Tibial nerve (tissue), 4 donors: ENCODE measurements around the gene MYOG. TPM values are rescaled to one million over a fixed set of nuclear protein-coding genes. Genes with fewer than 3 reads are reported as not detected.

ENCODE experiments used
- DNase-seq, 2 donors: peaks; one replicate each; pipeline ENCODE4 v3.0.0-alpha.2; 2019; ENCODE audit warnings: low spot score in 2 of 2
- H3K27ac ChIP-seq, 4 donors: fragments of 200-600 bp; sonication (generic) in 3 of 4; one replicate each; pipeline ENCODE4 v1.5.1; 2017 to 2019; ENCODE audit warnings: mild to moderate bottlenecking in 1 of 4
- H3K27me3 ChIP-seq, 2 donors: fragments of 200-600 bp; sonication (generic) in 1 of 2; one replicate each; pipeline versions ENCODE4 v1.5.1 to v1.6.0; 2017 to 2019
- H3K36me3 ChIP-seq, 3 donors: fragments of 200-600 bp; sonication (generic); one replicate each; pipeline ENCODE4 v1.5.1; 2018 to 2019
- H3K4me1 ChIP-seq, 4 donors: fragments of 200-600 bp; sonication (generic) in 3 of 4; one replicate each; pipeline ENCODE4 v1.5.1; 2017 to 2019
- H3K4me3 ChIP-seq, 4 donors: fragments of 200-600 bp; sonication (generic) in 3 of 4; one replicate each; pipeline ENCODE4 v1.5.1; 2017 to 2019; ENCODE audit warnings: mild to moderate bottlenecking in 1 of 4, moderate library complexity in 1 of 4
- H3K9me3 ChIP-seq, 4 donors: fragments of 200-600 bp; sonication (generic) in 3 of 4; one replicate each; pipeline ENCODE4 v1.5.1; 2017 to 2019
- EP300 ChIP-seq, 2 donors: sonication (generic); formaldehyde crosslinking; IDR thresholded peaks; one replicate each; pipeline ENCODE4 v1.6.1; 2017; ENCODE audit warnings: antibody characterized with exemption in 2 of 2, mild to moderate bottlenecking in 1 of 2
- POLR2A ChIP-seq, 2 donors: fragments of 450-650 bp; IDR thresholded peaks; one replicate each; pipeline ENCODE4 v1.6.1; 2017; ENCODE audit warnings: antibody characterized with exemption in 2 of 2, mild to moderate bottlenecking in 2 of 2, moderate library complexity in 2 of 2
- WGBS, 2 donors: methylation state at CpG; one replicate each; pipeline ENCODE4 v1.1.5; 2018; 5-methylcytosine and 5-hydroxymethylcytosine counted together
- total RNA-seq, 4 donors: library from RNA; depleted of rRNA; stranded (reverse); fragments of >200 nt; gene quantifications; one replicate each; pipeline ENCODE4 v1.1.0, GENCODE V29; 2016
- TF ChIP-seq, protein P1 (sequence below), 5 experiments: fragments of 200-600 bp in 3 of 5; fragments of 450-650 bp in 2 of 5; sonication (generic) in 3 of 5; IDR thresholded peaks; one replicate each; pipeline ENCODE4 v1.5.1; 2016 to 2019; ENCODE audit warnings: antibody characterized with exemption in 5 of 5, mild to moderate bottlenecking in 3 of 5, moderate library complexity in 2 of 5

MYOG gene
- total RNA-seq, 4 donors from 2014 or later: not detected

DNA sequence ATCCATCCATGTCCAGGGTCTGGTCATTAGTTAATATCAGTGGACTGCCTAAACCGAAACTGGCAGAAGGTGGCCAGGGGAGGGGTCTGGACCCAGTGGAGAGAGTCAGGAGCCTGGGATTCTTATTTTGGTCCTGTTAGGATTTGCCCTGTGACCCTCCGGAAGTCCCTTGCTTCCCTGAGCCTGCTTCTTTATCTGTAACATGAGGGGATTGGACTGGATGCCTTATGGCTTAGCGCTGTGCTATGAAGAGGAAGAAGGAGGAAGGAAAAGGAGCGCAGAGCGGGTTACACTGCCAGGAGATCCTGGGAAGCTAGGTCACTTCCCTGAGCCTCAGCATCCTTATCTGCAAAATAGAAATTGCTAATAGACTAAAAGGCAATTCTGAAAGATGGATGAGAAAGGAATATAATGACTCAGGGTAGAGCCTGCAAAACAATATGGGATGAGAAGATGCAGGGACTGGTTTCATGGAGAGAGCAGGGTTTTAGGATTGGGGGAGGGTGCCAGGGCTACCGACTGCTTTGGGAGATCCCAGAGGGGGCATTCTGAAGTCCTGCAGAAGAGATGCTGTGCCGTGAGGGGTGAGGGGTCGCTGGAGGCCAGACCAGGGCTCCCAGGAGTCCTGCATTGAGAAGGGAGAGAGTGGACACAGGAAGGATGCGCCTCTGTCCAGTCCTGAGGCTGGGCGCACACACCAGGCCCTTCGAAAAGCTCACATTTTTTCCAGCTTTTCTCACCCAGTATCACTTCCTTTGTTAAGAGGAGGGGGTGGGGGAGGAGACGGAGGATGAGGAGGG, 41.3 kb upstream of the MYOG start:
- 27 to 29% methylated on average over 11 to 12 of the region's 12 CpGs for whole genome bisulfite sequencing, 2 donors
- Histone ChIP-seq H3K4me3 (peak overlapping the region in 3 of 4 donors; percentile 28 to 46 (median 30)), H3K36me3 (no peaks in the 10 kb centered on the region), H3K9me3 (no peaks in the 10 kb centered on the region), H3K4me1 (peaks cover 0 to 46% (median 13%) of the 10 kb centered on the region in 4 donors), H3K27ac (no peak overlapping the region), H3K27me3 (peaks cover 0 to 33% of the 10 kb centered on the region in 2 donors)
- TF ChIP-seq, protein P1, sequence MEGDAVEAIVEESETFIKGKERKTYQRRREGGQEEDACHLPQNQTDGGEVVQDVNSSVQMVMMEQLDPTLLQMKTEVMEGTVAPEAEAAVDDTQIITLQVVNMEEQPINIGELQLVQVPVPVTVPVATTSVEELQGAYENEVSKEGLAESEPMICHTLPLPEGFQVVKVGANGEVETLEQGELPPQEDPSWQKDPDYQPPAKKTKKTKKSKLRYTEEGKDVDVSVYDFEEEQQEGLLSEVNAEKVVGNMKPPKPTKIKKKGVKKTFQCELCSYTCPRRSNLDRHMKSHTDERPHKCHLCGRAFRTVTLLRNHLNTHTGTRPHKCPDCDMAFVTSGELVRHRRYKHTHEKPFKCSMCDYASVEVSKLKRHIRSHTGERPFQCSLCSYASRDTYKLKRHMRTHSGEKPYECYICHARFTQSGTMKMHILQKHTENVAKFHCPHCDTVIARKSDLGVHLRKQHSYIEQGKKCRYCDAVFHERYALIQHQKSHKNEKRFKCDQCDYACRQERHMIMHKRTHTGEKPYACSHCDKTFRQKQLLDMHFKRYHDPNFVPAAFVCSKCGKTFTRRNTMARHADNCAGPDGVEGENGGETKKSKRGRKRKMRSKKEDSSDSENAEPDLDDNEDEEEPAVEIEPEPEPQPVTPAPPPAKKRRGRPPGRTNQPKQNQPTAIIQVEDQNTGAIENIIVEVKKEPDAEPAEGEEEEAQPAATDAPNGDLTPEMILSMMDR (IDR thresholded peaks at IDR 0.05): no peak
- TF ChIP-seq POLR2A (IDR thresholded peaks at IDR 0.05) (no peak), EP300 (IDR thresholded peaks at IDR 0.05) (no peak)
- no peak for DNase-seq

DNA sequence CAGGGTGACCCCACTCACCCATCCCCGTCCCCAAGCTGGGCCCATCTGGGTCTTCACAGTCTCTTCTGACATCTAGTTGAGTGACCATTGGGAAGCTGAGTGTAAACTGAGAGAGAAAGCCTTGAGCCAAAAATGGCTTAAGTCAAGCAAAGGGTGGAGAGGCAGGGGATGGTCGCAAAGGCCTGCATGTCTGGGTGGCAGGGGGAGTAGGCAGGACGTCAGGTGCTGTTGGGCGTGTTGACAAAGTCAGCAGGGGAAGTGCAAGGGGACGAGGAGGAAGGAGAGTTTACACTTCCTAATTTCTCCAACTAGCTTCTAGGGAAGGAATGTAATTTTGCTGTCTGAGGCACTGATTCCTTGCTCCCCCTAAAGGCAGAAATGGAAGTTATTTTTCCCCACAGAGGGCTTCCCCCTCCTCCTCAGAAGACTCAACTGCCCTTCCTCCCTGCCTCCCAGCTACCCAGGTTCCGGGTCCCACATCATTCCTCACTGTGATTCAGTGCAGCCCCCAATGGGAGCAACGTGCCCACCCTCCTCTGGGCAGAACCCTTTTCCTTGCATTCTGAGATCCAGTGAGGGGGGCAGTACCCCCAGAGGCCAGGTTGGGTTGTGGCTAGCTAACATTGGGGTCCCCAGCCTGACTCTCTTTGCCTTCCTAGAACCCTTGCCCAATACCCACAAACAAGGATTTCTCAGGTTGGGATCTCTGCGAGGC, 40.5 kb upstream of the MYOG start:
- Histone ChIP-seq H3K4me1 (peaks cover 0 to 46% (median 13%) of the 10 kb centered on the region in 4 donors), H3K4me3 (no peak overlapping the region), H3K36me3 (no peaks in the 10 kb centered on the region), H3K27ac (no peak overlapping the region), H3K9me3 (no peaks in the 10 kb centered on the region), H3K27me3 (peaks cover 0 to 38% of the 10 kb centered on the region in 2 donors)
- WGBS, 2 donors: 38 to 42% methylated on average over 8 of the region's 8 CpGs
- DNase-seq: no peak
- TF ChIP-seq, protein P1 (IDR thresholded peaks at IDR 0.05): peak in 3 of 5 experiments; percentile 33 to 42 (median 39)
- no peak for TF ChIP-seq EP300 (IDR thresholded peaks at IDR 0.05)

DNA sequence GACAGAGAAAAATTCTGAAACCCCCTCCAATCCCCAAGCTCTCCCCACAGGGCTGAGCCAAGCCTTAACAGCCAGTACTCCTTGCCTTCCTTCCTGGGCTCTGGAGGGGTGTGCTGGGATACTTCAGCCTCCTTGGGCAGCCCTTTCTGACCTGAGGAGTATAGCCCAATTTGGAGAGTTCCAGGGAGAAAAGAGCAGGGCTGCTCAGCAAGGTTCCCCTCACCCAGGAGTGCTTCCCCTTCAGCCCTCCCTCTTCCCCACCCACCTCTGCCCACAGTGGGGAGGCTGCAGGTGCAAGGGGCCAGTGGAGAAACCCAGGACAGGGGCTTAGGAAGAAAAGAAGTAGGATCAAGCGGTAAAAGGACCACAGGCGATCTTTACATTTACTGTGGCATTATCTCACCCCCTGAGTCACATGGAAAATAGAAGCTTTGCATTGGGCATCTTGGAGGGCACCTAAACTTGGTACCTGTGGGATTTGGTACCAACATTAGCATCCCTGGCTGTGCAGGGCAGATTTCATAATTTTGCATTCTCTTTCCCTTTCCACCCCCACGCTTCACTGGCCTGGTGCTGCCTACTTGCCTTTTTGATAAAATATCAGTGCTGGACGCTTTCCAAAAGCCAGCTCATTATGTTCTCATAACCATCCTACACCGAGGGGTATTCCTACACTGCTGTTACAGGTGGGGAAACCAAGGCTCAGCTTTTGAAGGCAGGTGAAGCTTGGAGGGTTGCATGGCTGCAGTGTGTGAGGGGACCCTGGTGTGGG, 38.9 kb upstream of the MYOG start:
- no peak for DNase-seq
- H3K4me3 ChIP-seq: no peak overlapping the region
- H3K27me3 ChIP-seq: peaks cover 0 to 51% of the 10 kb centered on the region in 2 donors
- WGBS, 2 donors: 68 to 80% methylated on average over 5 of the region's 5 CpGs
- no peaks in the 10 kb centered on the region for H3K9me3 ChIP-seq
- peaks cover 0 to 36% (median 12%) of the 10 kb centered on the region in 4 donors for H3K4me1 ChIP-seq
- H3K27ac ChIP-seq: no peak overlapping the region
- TF ChIP-seq, protein P1 (IDR thresholded peaks at IDR 0.05): no peak
- TF ChIP-seq EP300 (IDR thresholded peaks at IDR 0.05) (no peak), POLR2A (IDR thresholded peaks at IDR 0.05) (no peak)
- no peaks in the 10 kb centered on the region for H3K36me3 ChIP-seq

DNA sequence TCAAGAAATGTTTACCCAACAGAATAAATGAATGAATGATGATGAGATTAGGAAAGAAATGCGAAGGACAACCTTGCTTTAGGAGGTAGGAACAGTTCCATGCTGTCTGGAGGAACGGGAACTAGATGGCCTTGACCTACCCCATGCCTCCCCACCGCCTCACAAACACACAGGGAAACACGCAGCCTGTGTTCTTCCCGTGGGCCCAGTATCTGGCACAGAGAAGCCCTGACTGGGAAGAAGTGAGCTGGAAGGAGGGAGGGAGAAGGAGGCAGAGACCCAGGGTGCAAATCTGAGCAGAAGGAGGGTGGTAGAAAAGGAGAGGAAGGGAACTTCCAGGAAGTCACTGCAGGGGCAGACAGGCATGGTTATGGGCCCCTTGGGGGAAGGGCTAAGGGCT, 38.2 kb upstream of the MYOG start:
- Histone ChIP-seq H3K27me3 (peaks cover 0 to 59% of the 10 kb centered on the region in 2 donors), H3K27ac (no peak overlapping the region), H3K9me3 (no peaks in the 10 kb centered on the region), H3K4me1 (peaks cover 0 to 30% (median 10%) of the 10 kb centered on the region in 4 donors), H3K4me3 (no peak overlapping the region), H3K36me3 (no peaks in the 10 kb centered on the region)
- no peak for TF ChIP-seq EP300 (IDR thresholded peaks at IDR 0.05)
- TF ChIP-seq POLR2A (IDR thresholded peaks at IDR 0.05): no peak
- TF ChIP-seq, protein P1 (IDR thresholded peaks at IDR 0.05): no peak
- no peak for DNase-seq
- WGBS, 2 donors: 35 to 52% methylated on average over 5 of the region's 5 CpGs
